ENCODE data around the gene NRDC. TPM values are rescaled to one million over a fixed set of nuclear protein-coding genes. Genes with fewer than 3 reads are reported as not detected.

NRDC gene, protein sequence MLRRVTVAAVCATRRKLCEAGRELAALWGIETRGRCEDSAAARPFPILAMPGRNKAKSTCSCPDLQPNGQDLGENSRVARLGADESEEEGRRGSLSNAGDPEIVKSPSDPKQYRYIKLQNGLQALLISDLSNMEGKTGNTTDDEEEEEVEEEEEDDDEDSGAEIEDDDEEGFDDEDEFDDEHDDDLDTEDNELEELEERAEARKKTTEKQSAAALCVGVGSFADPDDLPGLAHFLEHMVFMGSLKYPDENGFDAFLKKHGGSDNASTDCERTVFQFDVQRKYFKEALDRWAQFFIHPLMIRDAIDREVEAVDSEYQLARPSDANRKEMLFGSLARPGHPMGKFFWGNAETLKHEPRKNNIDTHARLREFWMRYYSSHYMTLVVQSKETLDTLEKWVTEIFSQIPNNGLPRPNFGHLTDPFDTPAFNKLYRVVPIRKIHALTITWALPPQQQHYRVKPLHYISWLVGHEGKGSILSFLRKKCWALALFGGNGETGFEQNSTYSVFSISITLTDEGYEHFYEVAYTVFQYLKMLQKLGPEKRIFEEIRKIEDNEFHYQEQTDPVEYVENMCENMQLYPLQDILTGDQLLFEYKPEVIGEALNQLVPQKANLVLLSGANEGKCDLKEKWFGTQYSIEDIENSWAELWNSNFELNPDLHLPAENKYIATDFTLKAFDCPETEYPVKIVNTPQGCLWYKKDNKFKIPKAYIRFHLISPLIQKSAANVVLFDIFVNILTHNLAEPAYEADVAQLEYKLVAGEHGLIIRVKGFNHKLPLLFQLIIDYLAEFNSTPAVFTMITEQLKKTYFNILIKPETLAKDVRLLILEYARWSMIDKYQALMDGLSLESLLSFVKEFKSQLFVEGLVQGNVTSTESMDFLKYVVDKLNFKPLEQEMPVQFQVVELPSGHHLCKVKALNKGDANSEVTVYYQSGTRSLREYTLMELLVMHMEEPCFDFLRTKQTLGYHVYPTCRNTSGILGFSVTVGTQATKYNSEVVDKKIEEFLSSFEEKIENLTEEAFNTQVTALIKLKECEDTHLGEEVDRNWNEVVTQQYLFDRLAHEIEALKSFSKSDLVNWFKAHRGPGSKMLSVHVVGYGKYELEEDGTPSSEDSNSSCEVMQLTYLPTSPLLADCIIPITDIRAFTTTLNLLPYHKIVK
- 100 to 1,000 TPM; 131 to 178 (median 161) TPM for polyA plus RNA-seq (ENCODE audit: insufficient read depth in 1 of 5, insufficient read length in 5 of 5, low replicate concordance in 1 of 5)
- long read RNA-seq, donor 1, transcript NRDC-201 (31 exons, 3,691 nt): minor isoform, 7 of 53 reads
- long read RNA-seq, donor 1, transcript NRDC-211 (2 exons, 1,020 nt): major isoform, 39 of 53 reads
- long read RNA-seq, donor 1, partial matches to known transcripts: 5 of 53 reads
- long read RNA-seq, donor 1, other reads (novel, unspliced or antisense): 0 of 53 reads
- long read RNA-seq, donor 2, transcript NRDC-211 (2 exons, 1,020 nt): major isoform, 12 of 26 reads
- long read RNA-seq, donor 2, transcript NRDC-201 (31 exons, 3,691 nt): minor isoform, 5 of 26 reads
- long read RNA-seq, donor 2, partial matches to known transcripts: 9 of 26 reads
- long read RNA-seq, donor 2, other reads (novel, unspliced or antisense): 0 of 26 reads
- long read RNA-seq, donor 3, transcript NRDC-211 (2 exons, 1,020 nt): major isoform, 37 of 62 reads
- long read RNA-seq, donor 3, transcript NRDC-204 (2 exons, 472 nt): minor isoform, 5 of 62 reads
- long read RNA-seq, donor 3, partial matches to known transcripts: 17 of 62 reads
- long read RNA-seq, donor 3, other reads (novel, unspliced or antisense): 0 of 62 reads
- long read RNA-seq, donor 4, transcript NRDC-211 (2 exons, 1,020 nt): major isoform, 26 of 30 reads
- long read RNA-seq, donor 4, partial matches to known transcripts: 0 of 30 reads
- long read RNA-seq, donor 4, other reads (novel, unspliced or antisense): 0 of 30 reads
- long read RNA-seq, donor 5, transcript NRDC-201 (31 exons, 3,691 nt): minor isoform, 5 of 52 reads
- long read RNA-seq, donor 5, transcript NRDC-211 (2 exons, 1,020 nt): major isoform, 34 of 52 reads
- long read RNA-seq, donor 5, partial matches to known transcripts: 11 of 52 reads
- long read RNA-seq, donor 5, other reads (novel, unspliced or antisense): 0 of 52 reads
- long read RNA-seq, donor 6, transcript NRDC-211 (2 exons, 1,020 nt): major isoform, 32 of 39 reads
- long read RNA-seq, donor 6, partial matches to known transcripts: 0 of 39 reads
- long read RNA-seq, donor 6, other reads (novel, unspliced or antisense): 0 of 39 reads
- long read RNA-seq, donor 7, transcript NRDC-211 (2 exons, 1,020 nt): major isoform, 32 of 35 reads
- long read RNA-seq, donor 7, partial matches to known transcripts: 0 of 35 reads
- long read RNA-seq, donor 7, other reads (novel, unspliced or antisense): 0 of 35 reads
- long read RNA-seq, donor 8, transcript NRDC-211 (2 exons, 1,020 nt): major isoform, 11 of 13 reads
- long read RNA-seq, donor 8, partial matches to known transcripts: 0 of 13 reads
- long read RNA-seq, donor 8, other reads (novel, unspliced or antisense): 0 of 13 reads

DNA sequence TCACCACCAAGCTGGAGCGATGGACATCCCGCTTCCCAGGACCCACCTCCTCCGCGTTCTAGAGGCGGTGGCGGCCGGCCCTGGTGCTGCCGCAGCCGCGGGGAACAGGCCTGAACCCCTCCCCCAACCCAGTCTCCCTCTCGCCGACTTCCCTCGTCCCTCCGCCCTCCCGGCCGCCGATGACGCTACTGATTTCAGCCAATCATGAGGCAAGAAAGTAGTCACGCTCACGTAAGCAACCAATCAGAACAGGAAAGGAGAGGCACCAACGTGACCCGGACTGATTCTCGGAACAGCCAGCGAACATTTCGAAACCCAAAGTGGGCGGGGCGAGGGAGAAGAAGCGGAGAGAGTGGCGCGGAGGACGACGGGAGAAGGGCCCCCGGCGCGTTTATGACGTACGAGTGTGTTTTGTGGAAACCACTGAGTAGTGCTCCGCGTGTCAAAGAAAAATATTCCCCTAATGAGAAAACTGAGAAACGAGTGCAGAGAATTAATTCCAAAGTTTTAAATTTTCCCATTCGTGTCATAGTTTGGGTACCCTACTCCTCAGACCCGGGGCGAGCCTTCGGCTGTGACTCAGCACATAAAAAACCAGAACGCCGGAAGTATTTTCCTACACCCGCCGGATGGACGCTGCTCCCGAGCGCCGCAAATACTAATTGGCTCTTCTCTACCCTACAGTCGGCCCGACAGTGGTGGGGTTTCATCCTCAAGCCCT is at the start of gene NRDC:
TSS of gene NRDC (minus strand) at position 112 of the 721 bp plus-strand sequence. CDS start 112 bp downstream, outside the sequence.
- DNase-seq: peak; percentile 100

DNA sequence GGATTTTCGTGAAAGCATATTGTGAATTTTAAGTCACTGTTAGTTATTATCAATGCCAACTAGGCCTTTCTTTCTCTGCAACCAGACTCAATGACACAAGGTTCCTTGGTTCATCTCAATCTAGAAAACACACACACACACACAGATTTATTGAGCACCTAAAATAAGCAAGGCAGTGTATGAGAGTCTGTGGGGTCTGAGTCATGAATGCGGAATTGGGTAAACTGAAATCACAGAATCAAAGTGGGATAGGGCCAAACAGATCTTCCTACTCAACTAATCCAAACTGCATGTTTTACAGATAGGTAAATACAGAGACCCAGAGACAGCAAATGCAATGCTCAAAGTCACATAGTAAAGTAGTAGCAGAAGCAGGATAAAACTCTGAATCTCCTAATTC is 48.5 kb upstream of the NRDC start:
- DNase-seq: no peak

DNA sequence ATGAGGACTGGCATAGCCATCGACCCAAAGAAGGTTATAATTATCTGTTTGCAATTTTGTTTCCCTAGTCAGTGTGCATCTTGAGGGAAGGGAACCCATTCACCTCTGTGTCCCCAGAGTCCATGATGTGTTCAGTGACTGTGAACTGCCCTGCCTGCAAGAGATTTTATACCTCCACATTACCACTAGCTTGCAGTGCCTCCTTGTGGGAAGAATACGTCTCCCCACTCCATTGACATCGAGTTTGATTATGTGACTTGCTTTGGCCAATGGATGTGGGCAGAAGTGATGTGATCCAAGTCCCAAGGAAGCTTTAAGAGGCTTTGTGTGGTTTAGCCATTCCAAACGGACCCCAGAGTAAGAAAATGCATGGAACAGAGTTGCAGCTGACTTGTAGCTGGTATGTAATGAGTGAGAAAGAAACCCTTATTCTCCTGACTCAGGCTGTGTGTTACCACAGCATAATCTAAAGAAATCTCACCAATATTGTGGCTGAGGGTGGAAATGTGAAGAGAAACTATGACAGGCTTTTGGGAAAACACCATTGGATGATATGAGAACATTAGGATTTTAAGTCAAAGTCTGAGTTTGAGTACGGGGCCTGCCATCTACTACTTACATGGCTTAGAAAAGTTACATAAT is 47.8 kb upstream of the NRDC start:
- no peak for DNase-seq

DNA sequence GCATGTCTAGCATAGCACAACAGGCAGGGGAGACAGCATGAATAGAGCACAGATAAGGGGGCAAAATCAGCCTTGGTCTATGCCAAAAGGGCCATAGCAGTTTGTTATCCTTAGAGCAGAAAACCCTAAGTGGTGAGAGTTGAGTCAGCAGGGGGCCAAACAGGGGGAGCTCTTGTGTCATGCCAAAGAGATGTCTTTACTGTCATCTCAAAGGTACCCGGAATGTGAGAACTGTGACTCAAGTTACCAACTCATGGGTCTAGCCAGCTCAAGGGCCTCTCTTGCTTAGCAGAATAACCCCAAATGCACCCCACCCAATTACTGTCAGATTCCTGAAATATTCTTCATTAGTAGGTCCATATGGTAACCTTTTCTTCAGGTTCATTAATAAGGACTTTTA is 45.9 kb upstream of the NRDC start:
- no peak for DNase-seq

DNA sequence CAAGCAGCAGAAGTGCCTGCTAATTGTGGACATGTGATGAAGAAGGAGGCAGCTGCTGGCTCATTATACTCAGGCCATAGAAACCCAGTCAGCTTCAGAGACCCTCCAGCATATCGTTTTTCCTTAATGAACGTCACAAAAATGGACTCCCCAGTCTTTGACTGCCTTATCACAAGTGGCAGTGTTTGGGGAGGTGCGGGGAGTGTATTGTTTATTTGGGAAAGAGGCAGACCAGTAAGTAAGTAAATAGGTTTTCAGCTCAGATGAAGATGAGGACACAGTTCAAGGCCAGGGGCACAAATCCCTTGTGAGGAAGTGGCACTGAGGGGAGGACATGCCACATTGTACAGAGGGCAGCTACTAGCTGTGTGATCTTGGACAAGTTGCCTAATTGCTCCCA is 43.5 kb upstream of the NRDC start:
- DNase-seq: no peak

DNA sequence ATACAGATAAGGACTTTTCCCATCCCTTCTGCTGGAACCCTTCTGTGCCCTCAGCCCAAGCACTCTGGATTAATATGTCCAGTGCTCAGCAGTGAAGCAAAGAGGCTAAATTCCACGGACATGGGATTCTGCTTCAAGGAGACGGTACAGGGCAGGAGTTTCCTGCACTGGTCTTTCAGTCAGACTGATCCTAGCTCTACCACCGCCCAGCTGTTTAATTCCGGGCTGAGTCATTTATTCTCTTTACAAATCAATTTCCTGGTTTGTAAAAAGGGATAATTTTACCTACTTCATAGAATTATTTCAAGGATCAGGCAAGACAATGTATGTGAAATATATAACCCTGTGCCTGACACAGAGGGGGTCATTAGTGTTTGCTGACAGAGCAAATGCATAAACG is 41.6 kb upstream of the NRDC start:
- DNase-seq: no peak

GRCh38 chr1:51919684-51920083 is 41.2 kb upstream of the NRDC start:
- DNase-seq: no peak

DNA sequence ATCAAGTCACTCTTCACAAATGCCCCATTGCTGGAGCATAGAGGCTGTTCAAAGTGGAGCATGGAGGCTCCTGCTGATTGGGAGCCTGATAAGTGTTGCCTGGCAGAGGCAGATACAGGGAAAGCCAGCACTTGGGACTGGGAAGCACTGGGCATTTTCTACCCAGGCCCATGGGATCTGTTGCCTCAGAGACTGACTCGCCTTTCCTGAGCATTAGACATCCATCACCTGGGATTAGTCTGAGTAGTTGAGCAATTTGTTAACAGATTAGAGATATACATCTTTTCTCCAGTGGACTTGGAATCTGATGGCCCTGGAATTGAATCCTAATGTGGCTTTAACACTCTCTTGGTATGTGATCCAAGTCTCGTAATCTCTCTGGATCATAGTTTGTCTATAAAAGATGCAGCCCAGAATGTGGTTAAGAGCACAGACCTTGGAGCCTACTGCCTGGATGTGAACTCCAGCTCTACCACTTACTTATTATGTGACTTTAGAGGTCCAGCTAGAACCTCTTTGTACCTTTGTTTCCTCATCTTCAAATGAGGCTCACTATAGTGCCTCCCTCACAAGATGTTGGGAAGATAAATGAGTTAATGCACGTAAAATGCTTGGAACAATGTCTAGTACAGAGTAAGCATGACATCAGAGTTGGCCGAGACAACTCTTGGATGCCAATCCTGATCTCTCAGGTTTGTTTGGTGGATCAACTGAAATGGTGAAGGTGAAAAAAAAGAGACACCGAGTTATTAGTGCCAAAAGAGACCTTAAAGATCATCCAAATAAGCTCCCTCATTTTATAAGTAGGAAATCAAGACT is 38.3 kb upstream of the NRDC start:
- DNase-seq: no peak

DNA sequence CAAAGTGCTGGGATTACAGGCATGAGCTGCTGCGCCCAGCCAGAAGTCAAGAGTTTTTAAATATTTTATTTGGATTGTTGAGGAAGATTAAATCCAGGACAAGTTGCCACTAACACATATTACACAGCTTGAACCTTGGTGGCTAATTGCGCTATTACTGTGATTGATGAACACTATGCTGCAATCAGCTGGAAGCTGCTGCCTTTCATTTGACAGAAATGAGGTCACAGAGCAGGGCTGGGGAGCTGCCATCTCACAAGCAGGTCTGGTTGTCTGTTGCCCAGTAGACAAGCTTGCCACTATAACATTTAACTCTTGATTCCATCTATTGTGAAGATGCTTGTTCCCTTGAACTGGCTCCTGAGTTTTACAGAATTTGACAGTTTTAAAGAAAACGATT is 37.4 kb upstream of the NRDC start:
- DNase-seq: no peak

DNA sequence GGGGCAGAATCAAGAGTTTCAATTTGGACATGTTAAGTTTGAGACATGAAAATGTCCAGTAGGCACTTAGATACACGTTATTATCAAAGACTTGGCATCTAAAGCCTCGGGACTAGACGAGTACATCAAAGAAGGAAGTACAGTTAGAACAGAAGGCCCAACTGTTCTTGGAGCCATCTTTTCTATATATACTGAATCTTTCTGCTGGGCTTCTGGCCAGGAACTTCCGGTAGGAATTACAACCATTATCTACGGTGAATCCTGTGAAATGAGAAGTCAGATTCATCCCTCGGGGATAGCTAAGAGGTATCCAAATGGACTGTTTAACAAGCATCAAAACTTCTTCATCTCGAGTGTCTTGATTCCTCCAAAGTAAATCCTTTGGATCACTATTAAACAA is 34.4 kb upstream of the NRDC start:
- DNase-seq: no peak

DNA sequence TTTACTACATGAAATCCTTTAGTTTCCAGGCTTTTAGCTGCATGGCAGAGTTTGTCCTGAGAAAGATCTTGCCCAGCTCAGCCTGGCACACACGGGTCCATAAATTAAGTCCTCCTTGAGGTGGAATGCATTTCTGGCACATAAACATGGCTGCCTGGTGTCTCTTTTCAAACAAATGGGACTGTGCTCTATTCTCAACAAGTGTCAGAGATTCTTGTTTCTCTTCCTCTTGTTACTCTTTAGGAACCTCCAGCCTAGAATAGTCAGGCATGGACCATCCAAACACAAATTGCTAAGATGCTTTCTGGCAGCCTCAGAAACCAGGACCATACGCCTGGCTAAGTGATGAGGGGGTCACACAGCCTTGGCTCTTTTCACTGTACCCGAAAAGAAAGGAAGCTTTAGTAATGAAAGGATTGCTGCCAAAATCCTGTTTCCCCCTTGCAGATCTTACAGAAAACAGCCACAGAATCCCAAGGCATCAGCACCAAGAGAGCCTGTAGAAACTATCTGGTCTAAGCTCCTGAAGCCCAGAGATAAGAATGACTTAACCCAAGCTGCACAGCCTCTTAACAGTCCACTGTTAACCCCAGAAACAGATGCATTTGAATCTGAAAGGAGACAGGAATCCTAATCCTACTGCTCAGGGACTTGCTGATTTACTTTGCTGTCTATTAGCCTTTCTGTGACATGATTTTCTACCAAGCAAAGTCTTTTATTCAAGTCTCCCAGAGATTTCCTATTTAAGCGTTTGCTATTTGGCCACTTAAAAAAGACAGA is 31.9 kb upstream of the NRDC start:
- no peak for DNase-seq

- no peak for DNase-seq
Observed at GRCh38 chr1:51908499-51908898, 30.0 kb upstream of the NRDC start.

- DNase-seq: no peak
Observed at GRCh38 chr1:51907079-51907702, 28.7 kb upstream of the NRDC start.

DNA sequence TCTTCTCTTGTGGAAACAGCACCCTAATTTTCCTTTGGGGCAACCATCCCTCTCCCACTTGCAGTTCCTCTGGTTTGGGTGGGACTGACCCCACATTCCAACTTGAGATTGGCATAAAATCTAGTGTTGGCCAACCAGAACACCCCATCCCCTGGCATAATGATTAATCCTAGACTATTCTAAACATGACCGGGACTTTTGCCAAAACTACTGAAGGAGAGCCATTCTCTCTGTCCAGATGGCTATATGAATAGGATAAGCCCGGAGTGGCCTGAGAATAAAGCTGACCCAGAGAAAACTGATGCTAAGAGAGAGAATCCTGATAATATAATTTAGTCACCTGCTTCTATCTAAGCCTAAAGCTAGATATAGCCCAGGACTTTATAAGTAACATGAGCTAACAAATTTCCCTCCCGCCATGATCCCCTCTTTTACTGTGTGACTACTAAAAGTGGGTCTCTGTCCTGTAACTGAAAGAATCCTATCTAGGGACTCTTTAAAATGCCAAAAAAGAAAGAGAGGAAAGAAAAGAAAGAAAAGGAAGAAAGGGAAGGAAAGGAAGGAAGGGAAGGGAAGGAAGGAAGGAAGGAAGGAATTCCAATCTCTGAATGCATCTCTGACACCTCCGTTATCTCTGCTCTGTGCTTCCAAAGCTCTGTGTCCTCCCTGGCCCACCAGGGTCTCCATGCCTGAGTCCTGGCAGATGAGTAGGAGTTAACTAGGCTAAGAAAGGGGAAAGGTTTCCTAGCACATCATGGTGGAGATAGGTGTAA is 28.0 kb upstream of the NRDC start:
- DNase-seq: no peak

- DNase-seq: no peak
Observed at GRCh38 chr1:51902456-51902855, 23.9 kb upstream of the NRDC start.

All from right lung (tissue), 10 donors.